ENCODE results near the gene HEATR9.
"Not testable (repeated sequence)": the region's sequence is repeated elsewhere in the genome, so short reads cannot be mapped to it uniquely, and the experiment has no call there.

The HEATR9 gene, protein sequence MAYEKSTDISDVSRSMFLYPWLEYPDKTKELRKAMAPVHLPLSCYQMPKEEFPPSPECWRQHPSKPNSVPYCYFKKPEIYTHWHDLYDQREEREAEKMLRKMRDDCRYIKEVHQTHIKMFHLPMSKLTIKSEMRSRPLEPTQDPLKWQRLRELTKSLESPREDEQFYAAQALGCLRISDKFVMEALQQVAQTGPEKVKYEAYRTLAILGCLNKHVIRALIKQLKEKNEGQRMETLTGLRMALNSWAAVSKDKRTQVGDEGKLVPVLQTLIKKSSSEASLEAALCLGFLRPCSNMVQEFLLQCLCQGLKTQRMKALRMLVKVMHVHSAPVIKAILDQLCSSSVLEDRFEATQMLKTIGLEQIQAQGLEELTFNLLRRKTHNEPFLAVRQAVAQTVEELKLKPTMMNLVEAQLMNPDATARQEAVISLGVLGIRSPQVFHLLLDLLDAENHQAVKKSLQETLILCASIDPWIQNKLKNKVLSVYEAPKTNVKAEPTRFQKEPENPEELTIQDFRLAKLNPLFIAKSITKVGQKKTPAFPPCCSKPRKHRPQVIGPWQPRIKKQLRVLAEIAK

DNA sequence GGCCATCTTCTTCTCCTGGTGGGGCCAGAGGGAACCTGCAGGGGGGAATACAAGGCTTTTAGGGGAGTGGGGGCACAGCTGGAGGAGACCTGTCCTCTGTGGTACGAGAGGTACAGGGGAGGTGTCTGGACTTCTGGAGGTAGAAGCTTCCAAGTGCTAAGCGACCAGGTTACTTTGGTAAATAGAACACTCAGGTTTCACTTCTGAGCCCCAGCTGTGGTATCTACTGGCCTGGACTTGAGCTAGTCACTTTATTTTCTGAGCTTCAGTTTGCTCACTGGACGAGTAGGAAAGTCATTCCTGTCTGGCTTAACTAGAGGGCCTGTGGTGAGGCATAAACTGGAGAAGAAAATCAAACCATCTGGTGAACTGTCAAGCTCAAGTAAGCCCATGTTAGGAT, at the start of gene HEATR9:
Gene HEATR9, minus strand, starts transcription at position 155 of the 400 bp plus-strand sequence. Its CDS starts 149 bp downstream, at position 6.
- no peak for DNase-seq (ENCODE audit: low read depth in 2 of 2)

DNA sequence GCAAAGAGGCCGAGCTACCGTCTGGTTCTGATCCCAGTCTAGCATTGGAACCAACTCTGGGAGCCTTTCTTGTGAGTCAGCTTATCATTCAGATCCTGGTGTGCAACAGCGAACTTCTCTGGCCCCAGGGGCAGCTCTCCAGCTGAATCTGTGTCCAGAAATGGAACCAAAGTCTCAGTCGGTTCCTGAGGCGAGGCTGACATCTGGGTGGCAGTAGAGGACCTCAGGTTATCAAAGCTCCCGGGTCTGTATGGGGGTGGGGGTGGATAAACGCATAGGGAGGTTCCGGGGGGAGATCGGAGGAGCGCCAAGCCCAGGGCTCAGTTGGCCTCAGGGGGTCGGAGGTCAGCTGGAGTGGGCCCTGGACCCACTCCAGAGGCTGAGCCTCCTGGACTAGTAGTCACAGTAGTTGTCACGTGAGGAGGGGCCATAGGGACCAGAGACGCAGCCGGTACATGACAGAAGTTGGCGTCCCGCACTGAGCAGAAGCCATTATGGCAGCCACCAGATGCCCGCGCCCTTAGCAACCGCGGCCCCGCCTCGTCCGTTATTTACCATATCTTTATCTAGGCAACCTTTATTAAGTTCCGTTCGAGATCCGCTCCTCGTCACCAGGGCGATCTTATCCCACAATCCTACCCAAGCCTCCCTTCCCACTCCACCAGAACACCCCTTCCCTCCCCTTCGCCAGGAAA, 49.0 kb upstream of the HEATR9 start:
- no peak for DNase-seq (ENCODE audit: low read depth in 2 of 2)

DNA sequence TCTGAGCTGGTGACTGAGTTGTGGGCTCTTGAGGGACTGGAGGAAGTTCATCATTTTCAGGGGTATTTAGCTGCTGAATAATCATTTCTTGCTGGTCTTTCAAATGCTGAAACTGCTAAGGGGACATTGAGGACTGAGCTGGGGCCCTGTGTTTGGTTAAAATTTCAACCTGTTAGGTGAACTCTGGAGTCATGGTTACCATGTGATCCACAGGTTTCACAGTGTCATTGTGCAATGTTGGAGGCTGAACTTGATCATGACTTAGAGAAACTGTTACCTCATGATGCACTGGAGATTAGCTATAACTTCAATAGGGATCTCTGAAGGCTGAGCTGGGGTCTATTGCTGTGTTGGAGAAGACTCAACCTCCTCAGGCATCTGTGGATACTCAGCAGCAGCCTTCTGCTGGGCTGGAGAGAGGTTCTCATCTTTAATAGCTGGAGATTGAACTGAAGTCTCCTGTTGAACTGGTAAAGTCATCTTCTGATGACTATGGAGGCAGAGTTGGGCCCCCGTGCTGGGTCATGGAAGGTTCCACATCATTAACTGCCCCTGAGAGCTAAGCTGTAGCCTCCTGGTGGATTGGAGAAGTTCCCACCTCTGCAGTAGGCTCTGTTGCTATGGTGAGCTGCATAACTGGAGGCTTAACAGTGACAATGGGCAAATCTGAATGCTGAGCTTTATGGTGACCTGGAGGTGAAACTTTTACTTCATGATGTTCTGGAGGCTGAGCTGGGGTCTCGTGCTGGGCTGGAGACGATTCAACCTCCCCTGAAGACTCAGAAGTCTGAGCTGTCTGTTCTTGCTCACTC, 46.7 kb upstream of the HEATR9 start:
- no peak for DNase-seq (ENCODE audit: low read depth in 2 of 2)

DNA sequence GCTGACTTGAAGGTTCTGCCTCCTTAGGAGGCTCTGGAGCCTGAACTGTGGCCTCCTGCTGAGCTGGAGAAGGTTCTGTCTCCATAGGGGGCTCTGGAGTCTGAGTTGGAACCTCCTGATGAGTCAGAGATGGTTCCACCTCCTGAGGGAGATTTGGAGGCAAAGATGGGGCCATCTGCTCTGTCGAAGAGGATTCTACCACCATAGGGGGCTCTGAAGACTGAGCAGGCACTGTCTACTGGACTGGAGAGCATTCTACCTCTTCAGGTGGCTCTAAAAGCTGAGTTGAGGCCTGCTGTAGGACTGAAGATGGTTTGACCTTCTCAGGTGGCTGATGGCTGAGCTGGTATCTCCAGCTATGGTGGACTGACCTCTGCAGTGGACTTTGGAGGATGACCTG, 45.7 kb upstream of the HEATR9 start:
- no peak for DNase-seq (ENCODE audit: low read depth in 2 of 2)

DNA sequence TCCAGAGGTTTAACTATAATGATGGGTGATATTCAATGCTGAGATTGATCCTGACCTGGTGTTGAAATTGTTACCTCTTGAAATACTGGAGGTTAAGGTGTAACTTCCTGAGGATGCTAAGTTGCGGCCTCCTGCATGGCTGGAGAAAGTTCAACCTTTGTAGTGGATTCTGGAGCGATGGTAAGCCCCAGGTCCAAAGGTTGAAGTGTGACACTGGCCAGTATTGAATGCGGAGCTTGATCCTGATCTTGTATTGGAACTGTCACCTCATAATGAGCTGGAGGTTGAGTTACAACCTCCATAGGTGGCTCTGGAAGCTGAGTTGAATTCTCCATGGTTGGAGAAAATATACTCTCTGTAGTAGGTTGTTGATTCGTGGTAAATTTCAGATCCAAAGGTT, 44.9 kb upstream of the HEATR9 start:
- DNase-seq (ENCODE audit: low read depth in 2 of 2): no peak

DNA sequence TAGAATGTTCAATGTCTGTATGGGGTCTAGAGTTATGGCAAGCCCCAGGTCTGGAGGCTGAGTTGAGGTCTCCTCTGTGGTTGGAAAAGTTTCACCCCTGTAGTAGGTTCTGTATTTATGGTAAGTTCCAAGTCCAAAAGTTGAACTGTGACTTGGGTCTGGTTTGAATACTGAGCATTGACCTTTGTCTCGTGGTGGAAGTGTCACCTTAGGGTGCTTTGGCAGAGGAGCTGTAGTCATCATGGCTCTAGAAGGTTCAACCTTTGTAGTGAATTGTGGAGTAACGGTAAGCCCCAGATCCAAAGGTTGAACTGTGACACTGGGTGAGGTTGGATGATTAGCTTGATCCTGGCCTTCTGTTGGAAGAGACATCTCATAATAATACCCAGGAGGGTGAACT, 44.3 kb upstream of the HEATR9 start:
- DNase-seq (ENCODE audit: low read depth in 2 of 2): no peak

DNA sequence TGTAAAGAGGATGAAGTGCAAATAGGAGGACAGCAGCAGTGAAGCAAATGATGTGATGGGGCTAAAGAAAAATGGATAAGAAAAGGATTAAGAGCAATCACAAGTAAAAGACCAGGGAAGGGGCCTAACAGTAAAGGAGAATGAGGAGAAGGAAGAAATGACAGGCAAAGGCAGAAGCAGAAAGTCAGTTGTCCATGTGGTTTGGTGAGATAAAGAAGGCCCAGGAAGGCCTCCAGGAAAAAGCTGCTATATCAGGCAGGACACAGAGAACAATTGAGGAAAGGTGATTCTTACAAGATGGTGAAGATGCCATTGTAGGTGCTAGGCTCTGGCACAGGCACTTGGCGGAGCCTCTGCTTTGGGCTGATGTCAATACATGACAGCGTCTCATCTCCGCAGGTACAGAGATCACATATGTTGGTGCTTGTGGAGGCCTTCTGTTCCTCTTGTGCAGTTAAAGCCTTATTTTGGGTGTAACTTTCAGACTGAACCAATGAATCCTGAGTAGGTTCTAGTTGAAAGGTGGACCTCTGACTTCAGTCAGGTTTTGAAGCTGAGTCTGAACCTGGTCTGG, 43.7 kb upstream of the HEATR9 start:
- no peak for DNase-seq (ENCODE audit: low read depth in 2 of 2)

DNA sequence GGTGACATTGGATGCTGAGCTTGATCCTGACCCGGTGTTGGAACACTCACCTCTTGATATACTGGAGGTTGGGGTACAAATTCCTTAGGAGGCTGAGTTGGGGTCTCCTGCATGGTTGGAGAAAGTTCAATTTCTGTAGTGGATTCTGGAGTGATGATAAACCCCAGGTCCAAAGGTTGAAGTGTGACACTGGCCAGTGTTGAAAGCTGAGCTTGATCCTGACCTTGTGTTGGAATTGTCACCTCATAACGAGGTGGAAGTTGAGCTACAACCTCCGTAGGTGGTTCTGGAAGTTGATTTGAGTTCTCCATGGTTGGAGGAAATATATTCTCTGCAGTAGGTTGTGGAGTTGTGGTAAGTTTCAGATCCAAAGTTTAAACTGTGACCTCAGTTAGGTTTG, 40.7 kb upstream of the HEATR9 start:
- DNase-seq (ENCODE audit: low read depth in 2 of 2): no peak

DNA sequence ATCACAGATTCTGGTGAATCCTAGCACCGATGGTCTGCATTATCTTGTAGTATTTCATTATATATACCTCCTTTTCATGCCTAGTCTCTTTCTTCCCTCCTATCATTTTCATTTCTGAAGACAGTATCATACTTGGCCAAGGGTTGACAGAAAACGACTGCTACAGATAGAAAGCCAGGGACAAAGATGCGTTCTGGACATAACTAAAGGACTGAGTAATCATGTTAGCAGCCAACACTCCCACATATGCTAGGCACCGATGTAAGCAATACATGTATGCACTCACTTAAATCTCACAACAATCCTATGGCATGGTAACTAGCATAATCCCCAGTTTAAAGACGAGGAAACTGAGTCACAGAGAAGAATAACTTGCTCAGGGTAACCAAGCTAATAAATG, 39.0 kb upstream of the HEATR9 start:
- no peak for DNase-seq (ENCODE audit: low read depth in 2 of 2)

DNA sequence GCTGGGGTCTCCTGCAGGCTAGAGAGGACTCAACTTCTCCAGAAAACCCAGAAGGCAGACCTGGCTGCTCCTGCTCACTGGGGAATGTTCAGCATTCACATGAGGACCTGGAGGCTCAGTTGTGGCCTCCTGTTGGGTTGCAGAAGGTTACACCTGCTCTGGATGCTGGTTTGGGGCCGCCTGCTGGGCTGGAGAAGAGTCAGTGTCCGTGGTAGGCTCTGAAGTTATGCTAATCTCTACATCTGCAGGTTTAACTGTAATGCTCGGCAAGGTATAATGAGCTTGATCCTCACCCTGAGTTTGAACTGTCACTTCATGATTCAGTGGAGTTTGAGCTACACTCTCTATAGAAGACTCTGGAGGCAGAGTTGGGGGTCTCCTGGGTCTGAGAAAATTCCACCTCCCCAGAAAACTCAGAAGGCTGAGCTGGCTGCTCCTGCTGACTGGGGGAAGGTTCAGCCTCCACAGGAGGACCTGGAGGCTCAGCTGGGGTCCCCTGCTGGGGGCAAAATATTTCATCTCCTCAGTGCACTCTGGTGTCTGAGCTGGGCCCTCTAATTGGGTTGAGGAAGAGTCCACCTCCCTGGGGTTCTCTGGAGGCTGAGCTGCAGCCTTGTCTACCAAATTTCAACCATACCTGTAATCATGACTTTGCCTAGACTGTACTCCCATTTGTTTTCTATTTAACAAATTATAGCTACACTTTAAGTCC, 38.4 kb upstream of the HEATR9 start:
- no peak for DNase-seq (ENCODE audit: low read depth in 2 of 2)

DNA sequence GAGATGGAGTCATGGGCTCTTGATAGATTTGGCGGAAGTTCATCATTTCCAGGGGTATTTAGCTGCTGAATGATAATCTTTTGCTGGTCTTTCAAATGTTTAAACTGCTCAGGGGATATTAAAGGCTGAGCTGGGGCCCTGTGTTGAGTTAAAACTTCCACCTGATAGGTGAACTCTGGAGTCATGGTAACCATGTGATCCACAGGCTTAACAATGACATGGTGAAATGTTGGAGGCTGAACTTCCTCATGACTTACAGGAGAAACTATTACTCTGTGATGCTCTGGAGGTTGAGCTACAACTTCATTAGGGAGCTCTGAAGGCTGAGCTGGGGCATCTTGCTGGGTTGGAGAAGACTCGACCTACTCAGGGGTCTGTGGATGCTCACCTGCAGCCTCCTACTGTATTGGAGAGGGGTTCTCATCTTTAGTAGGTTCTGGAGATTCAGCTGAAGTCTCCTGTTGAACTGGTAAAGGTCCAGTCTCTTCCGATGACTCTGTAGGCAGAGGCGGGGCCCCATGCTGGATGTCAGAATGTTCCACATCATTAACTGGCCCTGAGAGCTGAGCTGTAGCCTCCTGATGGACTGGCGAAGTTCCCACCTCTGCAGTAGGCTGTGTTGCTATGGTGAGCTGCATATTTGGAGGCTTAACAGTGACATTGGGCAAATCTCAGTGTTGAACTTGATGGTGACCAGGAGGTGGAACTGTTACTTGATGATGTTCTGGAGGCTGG, 37.7 kb upstream of the HEATR9 start:
- DNase-seq (ENCODE audit: low read depth in 2 of 2): no peak

DNA sequence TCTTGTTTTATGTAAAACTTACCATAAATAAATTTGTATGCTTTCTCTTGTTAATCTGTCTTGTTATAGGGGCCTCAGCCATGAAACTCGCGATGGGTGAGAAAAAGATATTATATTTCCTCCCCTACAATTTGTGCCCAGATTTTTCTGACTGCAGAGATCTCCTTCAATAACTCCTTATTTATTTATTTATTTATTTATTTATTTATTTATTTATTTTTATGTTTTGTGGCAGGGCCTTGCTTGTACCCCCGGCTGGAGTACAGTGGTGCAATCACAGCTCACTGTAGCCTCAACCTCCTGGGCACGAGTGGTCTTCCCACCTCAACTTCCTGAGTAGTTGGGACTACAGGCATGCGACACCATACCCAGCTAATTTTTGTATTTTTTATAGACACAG, 34.8 kb upstream of the HEATR9 start:
- no peak for DNase-seq (ENCODE audit: low read depth in 2 of 2)

DNA sequence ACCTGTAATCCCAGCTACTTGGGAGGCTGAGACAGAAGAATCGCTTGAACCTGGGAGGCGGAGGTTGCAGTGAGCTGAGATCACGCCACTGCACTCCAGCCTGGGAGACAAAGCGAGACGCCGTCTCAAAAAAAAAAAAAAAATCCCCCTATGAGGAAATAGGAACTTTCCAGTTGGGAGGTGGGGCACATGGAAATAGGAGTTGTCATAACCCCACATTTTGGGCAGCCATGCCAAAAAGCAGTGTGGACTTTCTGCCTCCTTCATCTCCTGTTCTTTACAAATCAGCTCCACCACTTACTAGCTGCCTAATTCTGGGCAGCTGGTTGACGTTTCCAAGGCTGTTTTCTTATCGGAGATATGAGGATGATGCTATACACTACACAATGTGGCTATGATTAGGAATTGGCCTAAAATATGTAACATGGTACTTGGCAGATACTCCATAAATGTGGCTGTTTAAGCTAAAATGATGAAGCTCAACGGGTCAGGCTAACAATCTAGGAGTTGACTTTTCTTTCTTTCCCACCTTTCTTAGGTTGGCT, 33.0 kb upstream of the HEATR9 start:
- DNase-seq (ENCODE audit: low read depth in 2 of 2): no peak

DNA sequence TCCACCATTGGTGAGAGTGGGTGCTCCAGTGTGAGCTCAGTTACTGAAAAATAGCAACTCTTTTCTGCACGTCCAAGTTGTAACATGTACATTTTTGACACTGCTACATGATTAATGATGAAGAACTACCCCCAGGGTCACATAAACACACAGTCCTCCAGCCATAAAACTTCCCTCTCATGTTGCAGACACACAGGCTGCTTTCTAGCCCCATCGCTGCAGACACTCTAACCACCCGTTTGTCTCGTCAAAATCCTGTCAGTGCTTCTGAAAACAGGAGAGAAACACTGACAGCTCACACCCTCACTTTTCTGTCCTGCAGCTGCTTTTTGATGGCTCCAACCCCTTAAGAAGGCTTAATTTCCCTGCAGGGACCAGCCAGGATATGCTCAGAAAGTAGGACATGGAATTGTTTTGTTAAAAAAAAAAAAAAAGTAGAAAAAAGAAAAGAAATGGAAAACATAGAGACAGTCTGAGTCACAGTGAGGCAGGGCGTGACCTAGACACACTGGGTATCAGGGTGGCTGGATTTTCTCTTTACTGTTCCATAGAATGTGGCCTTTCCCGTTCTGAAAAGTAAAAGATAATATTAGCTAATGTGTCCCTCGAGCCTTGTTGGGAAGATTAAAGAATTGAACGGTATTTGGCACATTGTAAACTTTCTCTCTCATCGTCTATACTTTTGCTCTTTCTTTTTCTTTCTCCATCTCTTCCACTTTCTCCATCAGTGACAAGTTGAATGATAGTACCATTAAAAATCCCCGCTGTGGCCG, 32.2 kb upstream of the HEATR9 start:
- no peak for DNase-seq (ENCODE audit: low read depth in 2 of 2)

DNA sequence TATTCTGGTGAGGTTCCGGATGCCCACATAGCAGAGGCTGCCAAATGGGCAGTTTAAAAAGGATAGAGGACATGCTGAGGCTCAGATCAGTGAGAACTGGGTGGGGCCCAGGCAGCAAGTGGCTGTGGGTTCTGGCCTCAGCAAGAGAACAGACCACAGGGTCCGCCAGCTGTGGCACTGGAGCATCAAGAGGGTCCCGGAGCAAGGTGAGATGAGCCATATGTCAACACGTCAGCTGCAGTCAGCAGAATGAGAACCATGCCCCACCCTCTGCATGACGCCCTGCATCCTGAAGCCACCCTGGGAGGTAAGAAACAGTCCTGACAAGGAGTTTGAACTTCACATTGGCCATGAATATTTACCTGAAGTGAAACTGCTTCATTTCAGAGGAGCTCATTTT, 31.6 kb upstream of the HEATR9 start:
- no peak for DNase-seq (ENCODE audit: low read depth in 2 of 2)

DNA sequence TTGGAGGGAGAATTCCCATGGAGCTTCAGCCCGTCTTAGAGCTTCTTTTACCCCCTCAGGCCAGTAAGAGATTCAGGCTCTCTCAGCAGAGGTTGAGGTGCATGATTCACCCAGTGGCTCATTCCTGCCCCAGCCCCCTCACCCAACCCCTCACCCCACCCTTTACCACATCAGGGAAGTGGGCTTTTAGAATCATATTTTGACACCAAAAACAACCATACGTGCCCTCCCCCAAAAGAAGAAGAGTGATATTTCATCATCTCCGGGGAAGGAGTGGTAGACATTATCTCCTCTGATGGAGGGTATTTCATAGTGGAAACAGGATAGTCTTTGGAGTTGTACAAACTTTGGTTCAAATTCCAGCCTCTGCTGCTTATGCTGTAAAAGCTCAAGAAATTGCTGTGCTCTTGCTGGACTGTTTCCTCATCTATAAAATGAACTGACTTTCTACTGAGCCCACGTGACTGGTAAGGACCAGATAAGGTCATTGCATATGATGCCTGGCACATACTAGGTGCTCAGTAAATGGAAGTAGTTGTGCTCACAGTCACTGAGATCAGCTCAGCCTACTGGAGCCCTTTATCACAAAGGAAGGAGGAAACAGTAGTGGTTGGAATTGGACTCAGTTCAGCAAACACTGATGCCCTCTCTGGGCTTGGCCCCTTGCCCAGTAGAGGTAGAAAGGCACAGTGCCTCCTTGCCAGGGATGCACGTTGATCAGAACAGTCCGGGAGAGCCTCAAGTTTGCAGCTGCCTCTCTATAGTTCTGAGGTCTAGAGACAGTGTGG, 29.8 kb upstream of the HEATR9 start:
- DNase-seq (ENCODE audit: low read depth in 2 of 2): no peak

DNA sequence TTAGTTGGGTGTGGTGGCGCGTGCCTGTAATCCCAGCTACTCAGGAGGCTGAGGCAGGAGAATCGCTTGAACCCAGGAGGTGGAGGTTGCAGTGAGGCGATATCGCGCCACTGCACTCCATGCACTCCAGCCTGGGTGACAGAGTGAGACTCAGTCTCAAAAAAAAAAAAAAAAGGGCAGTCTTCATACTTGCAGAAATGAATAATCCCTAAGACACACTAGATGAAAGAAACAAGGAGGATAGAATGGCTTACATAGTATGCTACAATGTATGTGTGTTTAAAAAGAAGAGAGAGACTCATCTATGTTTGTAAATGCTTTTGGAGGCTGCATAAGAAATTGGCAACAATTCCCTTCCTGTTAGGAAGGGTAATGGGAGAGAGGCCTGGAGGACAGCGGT, 29.1 kb upstream of the HEATR9 start:
- not testable (repeated sequence) for DNase-seq (ENCODE audit: low read depth in 2 of 2)

Data from stimulated activated CD8-positive, alpha-beta memory T cell treated with anti-CD3 and anti-CD28 coated beads, Interleukin-2, amount 100 ng/mL, for 1 hour (primary cell).